IMR-90 (cell line): ENCODE results near the gene RESF1. TPM values are rescaled to one million over a fixed set of nuclear protein-coding genes. Genes with fewer than 3 reads are reported as not detected.

ENCODE experiments used
- ATAC-seq: fragments of 200-7000 bp; cut with Tn5 transposase; 2 replicates; pipeline ENCODE4 v1.9.1; 2020; ENCODE audit warnings: low read depth, mild to moderate bottlenecking, moderate library complexity
- BruUV-seq: library from RNA; stranded (reverse); fragments of 400-500 nt; replicated peaks from 2 replicates; lab custom pipeline; 2021; lab: Mats Ljungman, UMichigan
- CTCF ChIA-PET: fragments of 300-600 bp; formaldehyde crosslinking; extraction: SDS; loops from one replicate; lab custom pipeline; 2021; ENCODE audit warnings: antibody characterized with exemption; lab: Yijun Ruan, JAX
- POLR2A ChIA-PET: fragments of 300-600 bp; sonication (Branson Sonifier 250); formaldehyde crosslinking; loops from one replicate; lab custom pipeline; 2022; ENCODE audit warnings: antibody characterized with exemption; ENCODE audit not compliant: unreplicated experiment; lab: Charles Lee
- DNase-seq: peaks from one replicate; pipeline ENCODE4 v3.0.0; 2013
- H2AFZ ChIP-seq: replicated peaks from 2 replicates; pipeline ENCODE3; 2013; ENCODE audit warnings: low read length, mild to moderate bottlenecking; ENCODE audit not compliant: poor library complexity
- H2AK5ac ChIP-seq: 2 replicates; pipeline ENCODE4 v1.6.1; 2013; ENCODE audit warnings: low read depth, low read length, inconsistent platforms
- H2AK9ac ChIP-seq: replicated peaks from 2 replicates; pipeline ENCODE3; 2013; ENCODE audit warnings: mild to moderate bottlenecking, low read depth, low read length, moderate library complexity; ENCODE audit not compliant: poor library complexity
- H2BK120ac ChIP-seq: 2 replicates; pipeline ENCODE4 v1.6.1; 2013; ENCODE audit warnings: low read depth, low read length, inconsistent platforms
- H2BK15ac ChIP-seq: 3 replicates; pipeline ENCODE4 v1.6.1; 2013; ENCODE audit warnings: low read depth, low read length, inconsistent platforms
- H2BK20ac ChIP-seq: 2 replicates; pipeline ENCODE4 v1.6.1; 2013; ENCODE audit warnings: low read depth, mild to moderate bottlenecking, inconsistent platforms, low read length, moderate library complexity
- H2BK5ac ChIP-seq: 2 replicates; pipeline ENCODE4 v1.6.1; 2013; ENCODE audit warnings: mild to moderate bottlenecking, low read depth, low read length, inconsistent platforms; ENCODE audit not compliant: poor library complexity, severe bottlenecking
- H3K14ac ChIP-seq: replicated peaks from 2 replicates; pipeline ENCODE4 v1.6.1; 2013; ENCODE audit warnings: low read depth, low read length, inconsistent platforms
- H3K18ac ChIP-seq: 2 replicates; pipeline ENCODE4 v1.6.1; 2013; ENCODE audit warnings: low read depth, low read length, control low read depth
- H3K23ac ChIP-seq: 2 replicates; pipeline ENCODE4 v1.6.1; 2013; ENCODE audit warnings: low read depth, low read length, inconsistent platforms
- H3K27ac ChIP-seq: 2 replicates; pipeline ENCODE4 v1.5.1; 2013; ENCODE audit warnings: mild to moderate bottlenecking, control low read depth, low read length; ENCODE audit not compliant: insufficient read depth
- H3K27me3 ChIP-seq: 2 replicates; pipeline ENCODE4 v1.6.1; 2013; ENCODE audit warnings: low read length; ENCODE audit not compliant: control insufficient read depth, insufficient read depth
- H3K36me3 ChIP-seq: 2 replicates; pipeline ENCODE4 v1.6.1; 2013; ENCODE audit warnings: low read length, mixed read lengths; ENCODE audit not compliant: control insufficient read depth, insufficient read depth
- H3K4ac ChIP-seq: 2 replicates; pipeline ENCODE4 v1.6.1; 2013; ENCODE audit warnings: low read depth, low read length, inconsistent platforms
- H3K4me1 ChIP-seq: 2 replicates; pipeline ENCODE4 v1.6.1; 2013; ENCODE audit warnings: low read length, mixed read lengths; ENCODE audit not compliant: control insufficient read depth, insufficient read depth
- H3K4me2 ChIP-seq: 2 replicates; pipeline ENCODE4 v1.6.1; 2013; ENCODE audit warnings: low read depth, mild to moderate bottlenecking, control low read depth, low read length, moderate library complexity
- H3K4me3 ChIP-seq: 2 replicates; pipeline ENCODE4 v1.5.1; 2013; ENCODE audit warnings: low read depth, mild to moderate bottlenecking, control low read depth, low read length, moderate library complexity; ENCODE audit not compliant: insufficient read depth
- H3K56ac ChIP-seq: 2 replicates; pipeline ENCODE4 v1.6.1; 2013; ENCODE audit warnings: low read length, inconsistent platforms; ENCODE audit not compliant: insufficient read depth; ENCODE audit errors: extremely low read depth
- H3K79me1 ChIP-seq, 2 experiments: 2 replicates each; pipeline ENCODE4 v1.6.1; 2013; ENCODE audit warnings: low read length in 2 of 2, inconsistent platforms in 1 of 2, low read depth in 1 of 2
- H3K9ac ChIP-seq: 2 replicates; pipeline ENCODE4 v1.6.1; 2013; ENCODE audit warnings: low read depth, low read length, control low read depth
- H3K9me1 ChIP-seq: 2 replicates; pipeline ENCODE4 v1.6.1; 2013; ENCODE audit warnings: low read length, inconsistent platforms; ENCODE audit not compliant: insufficient read depth
- H3K9me3 ChIP-seq: 2 replicates; pipeline ENCODE4 v1.6.1; 2013; ENCODE audit warnings: low read length; ENCODE audit not compliant: control insufficient read depth, insufficient read depth
- H4K20me1 ChIP-seq: 2 replicates; pipeline ENCODE4 v1.6.1; 2013; ENCODE audit warnings: low read length, inconsistent platforms; ENCODE audit not compliant: insufficient read depth
- H4K5ac ChIP-seq: 2 replicates; pipeline ENCODE4 v1.6.1; 2013; ENCODE audit warnings: mild to moderate bottlenecking, low read depth, low read length, control low read depth
- H4K8ac ChIP-seq, 2 experiments: 2 replicates each; pipeline ENCODE4 v1.6.1; 2013; ENCODE audit warnings: low read depth in 2 of 2, low read length in 2 of 2, control low read depth in 1 of 2, inconsistent platforms in 1 of 2
- H4K91ac ChIP-seq: 2 replicates; pipeline ENCODE4 v1.6.1; 2013; ENCODE audit warnings: low read depth, low read length, inconsistent platforms; ENCODE audit not compliant: insufficient read depth
- BHLHE40 ChIP-seq: fragments of 150-350 bp; IDR thresholded peaks from 2 replicates; pipeline ENCODE4 v1.6.1; 2016; ENCODE audit warnings: mild to moderate bottlenecking, low read depth, low read length
- CEBPB ChIP-seq: IDR thresholded peaks from 2 replicates; pipeline ENCODE4 v1.6.1; 2012; ENCODE audit warnings: low read depth, low read length, improper control_type of control experiment
- MXI1 ChIP-seq: IDR thresholded peaks from 2 replicates; pipeline ENCODE4 v1.6.1; 2012; ENCODE audit warnings: low read depth, mild to moderate bottlenecking, low read length, moderate library complexity, borderline replicate concordance
- POLR2A ChIP-seq: IDR thresholded peaks from 2 replicates; pipeline ENCODE4 v1.6.1; 2012; ENCODE audit warnings: mild to moderate bottlenecking, low read depth, low read length
- RFX5 ChIP-seq: IDR thresholded peaks from 2 replicates; pipeline ENCODE4 v1.8.0; 2012; ENCODE audit warnings: low read depth, mild to moderate bottlenecking, low read length, moderate library complexity
- USF2 ChIP-seq: fragments of 150-350 bp; IDR thresholded peaks from 2 replicates; pipeline ENCODE4 v1.6.1; 2017; ENCODE audit warnings: mild to moderate bottlenecking, antibody characterized with exemption, low read length, low read depth
- WGBS, 2 experiments: methylation state at CpG; one replicate each; pipeline versions ENCODE4 v1.1.5 to v1.1.7; 2013; ENCODE audit warnings: missing lambda C conversion rate in 2 of 2; ENCODE audit not compliant: insufficient read length in 1 of 2; ENCODE audit errors: extremely low coverage in 2 of 2; 5-methylcytosine and 5-hydroxymethylcytosine counted together
- dilution Hi-C: fragments of 300-500 bp; cut with HindIII; formaldehyde crosslinking; loops from one replicate; pipeline ENCODE4 v1.14.3; 2018; ENCODE audit warnings: low sequenced_read_pairs; ENCODE audit not compliant: unreplicated experiment
- in situ Hi-C: fragments of 300-500 bp; cut with MboI; formaldehyde crosslinking; loops from 3 replicates; pipeline ENCODE4 v1.14.3; 2019; ENCODE audit warnings: low sequenced_read_pairs, inconsistent platforms, mixed read lengths
- intact Hi-C: fragments of 100-400 bp; cut with micrococcal nuclease; formaldehyde crosslinking; loops from 2 replicates; pipeline ENCODE4 v1.10.0; 2022
- polyA plus RNA-seq, 3 experiments: library from polyadenylated mRNA; depleted of rRNA; stranded (reverse); fragments of >200 nt; gene quantifications; 2 replicates each; pipeline ENCODE4 v1.2.3, GENCODE V29; 2012; ENCODE audit warnings: low replicate concordance in 1 of 3
- total RNA-seq: library from RNA; depleted of rRNA; stranded (reverse); fragments of >200 nt; gene quantifications from 2 replicates; pipeline ENCODE4 v1.2.3, GENCODE V29; 2012

The RESF1 gene
- total and polyA plus RNA-seq, 2 of the 4 experiments (the other 2 are of a cell fraction), result 5.0 to 7.3 TPM

- no peak overlapping the region for H4K8ac ChIP-seq
- no peaks in the 10 kb centered on the region for H3K27me3 ChIP-seq
- H4K91ac ChIP-seq, result no peak overlapping the region
- dilution Hi-C loops (no loop called here), in situ Hi-C loops (no loop called here), intact Hi-C loops (no loop called here)
- no peak for TF ChIP-seq USF2
- TF ChIP-seq POLR2A, result no peak
- TF ChIP-seq BHLHE40, result no peak
- TF ChIP-seq CEBPB, result no peak
- no peak for TF ChIP-seq MXI1
- no peak for TF ChIP-seq RFX5
- ChIA-PET CTCF (interaction anchor here (0.5 kb wide), 1 partner anchor 308 kb away, joined by 6 read pairs; no protein-coding TSS in a partner anchor), POLR2A (no interaction called here)
- no peak overlapping the region for H2AK5ac ChIP-seq
- H3K9ac ChIP-seq, result no peak overlapping the region
- H3K4me2 ChIP-seq, result no peak overlapping the region
- H3K56ac ChIP-seq, result no peak overlapping the region
- peaks cover under 1% of the 10 kb centered on the region; the same call in 1 of the 2 replicates for H3K4me1 ChIP-seq
- H3K18ac ChIP-seq, result no peak overlapping the region
- no TSS peak for BruUV-seq
- no CpG with 5 or more reads among the region's 7 CpGs for WGBS, 2 experiments
- H3K14ac ChIP-seq, result no peak overlapping the region
- no peak overlapping the region for H3K23ac ChIP-seq
- no peaks in the 10 kb centered on the region for H4K20me1 ChIP-seq
- H2BK20ac ChIP-seq, result no peak overlapping the region
- H3K27ac ChIP-seq, result no peak overlapping the region
- no peak overlapping the region for H2BK15ac ChIP-seq
- H4K5ac ChIP-seq, result no peak overlapping the region
- H3K79me1 ChIP-seq, result no peaks in the 10 kb centered on the region
- DNase-seq, result no peak
- no peak overlapping the region for H2AK9ac ChIP-seq
- H2BK5ac ChIP-seq, result no peak overlapping the region
- H3K4ac ChIP-seq, result no peak overlapping the region
- ATAC-seq, result no peak
- peaks cover 17% of the 10 kb centered on the region for H3K36me3 ChIP-seq
- no peak overlapping the region for H3K4me3 ChIP-seq
- no peak overlapping the region for H2AFZ ChIP-seq
- no peaks in the 10 kb centered on the region for H3K9me3 ChIP-seq
- H2BK120ac ChIP-seq, result no peak overlapping the region
- no peaks in the 10 kb centered on the region for H3K9me1 ChIP-seq
These were observed 41.3 kb downstream of the RESF1 start for GRCh38 chr12:32000373-32001005.
